ENCODE data around the gene APOLD1.

The APOLD1 gene

GRCh38 chr12:12744546-12745305, 40.7 kb upstream of the APOLD1 start:
- no peak overlapping the region for H3K4me3 ChIP-seq (ENCODE audit: severe bottlenecking)

GRCh38 chr12:12745576-12746211, 39.8 kb upstream of the APOLD1 start:
- DNase-seq (ENCODE audit: low spot score) (no peak), ATAC-seq (ENCODE audit: low read depth) (peak; percentile 72; the same call in 2 of the 3 replicates)
- no peaks in the 10 kb centered on the region for H3K9me3 ChIP-seq (ENCODE audit: severe bottlenecking)
- no peak for TF ChIP-seq CTCF (IDR thresholded peaks at IDR 0.05; ENCODE audit: poor library complexity, severe bottlenecking)
- H3K27ac ChIP-seq (ENCODE audit: poor library complexity, severe bottlenecking) = no peak overlapping the region
- no peak overlapping the region for H3K4me3 ChIP-seq (ENCODE audit: severe bottlenecking)
- H3K4me1 ChIP-seq (ENCODE audit: insufficient read depth, poor library complexity, severe bottlenecking) = no peaks in the 10 kb centered on the region
- H3K27me3 ChIP-seq (ENCODE audit: insufficient read depth, poor library complexity, severe bottlenecking) = no peaks in the 10 kb centered on the region
- no peaks in the 10 kb centered on the region for H3K36me3 ChIP-seq (ENCODE audit: low read depth)

More at GRCh38 chr12:12744546-12745305, 40.7 kb upstream of the APOLD1 start:
- Histone ChIP-seq H3K9me3 (ENCODE audit: severe bottlenecking) (no peaks in the 10 kb centered on the region), H3K27ac (ENCODE audit: poor library complexity, severe bottlenecking) (no peak overlapping the region), H3K27me3 (ENCODE audit: insufficient read depth, poor library complexity, severe bottlenecking) (no peaks in the 10 kb centered on the region), H3K36me3 (ENCODE audit: low read depth) (no peaks in the 10 kb centered on the region), H3K4me1 (ENCODE audit: insufficient read depth, poor library complexity, severe bottlenecking) (no peaks in the 10 kb centered on the region)
- ATAC-seq (ENCODE audit: low read depth) (no peak), DNase-seq (ENCODE audit: low spot score) (no peak)
- TF ChIP-seq CTCF (IDR thresholded peaks at IDR 0.05; ENCODE audit: poor library complexity, severe bottlenecking) = no peak

- H3K27me3 ChIP-seq (ENCODE audit: insufficient read depth, poor library complexity, severe bottlenecking) = no peaks in the 10 kb centered on the region
- H3K27ac ChIP-seq (ENCODE audit: poor library complexity, severe bottlenecking) = no peak overlapping the region
- H3K9me3 ChIP-seq (ENCODE audit: severe bottlenecking) = no peaks in the 10 kb centered on the region
- TF ChIP-seq CTCF (IDR thresholded peaks at IDR 0.05; ENCODE audit: poor library complexity, severe bottlenecking) = no peak
- H3K4me1 ChIP-seq (ENCODE audit: insufficient read depth, poor library complexity, severe bottlenecking) = no peaks in the 10 kb centered on the region
- DNase-seq (ENCODE audit: low spot score) = no peak
- ATAC-seq (ENCODE audit: low read depth) = no peak
- H3K36me3 ChIP-seq (ENCODE audit: low read depth) = no peaks in the 10 kb centered on the region
- no peak overlapping the region for H3K4me3 ChIP-seq (ENCODE audit: severe bottlenecking)
Observed at GRCh38 chr12:12747278-12747677, 38.2 kb upstream of the APOLD1 start.

GRCh38 chr12:12748044-12748443, 37.4 kb upstream of the APOLD1 start:
- Histone ChIP-seq H3K9me3 (ENCODE audit: severe bottlenecking) (no peaks in the 10 kb centered on the region), H3K4me1 (ENCODE audit: insufficient read depth, poor library complexity, severe bottlenecking) (no peaks in the 10 kb centered on the region), H3K36me3 (ENCODE audit: low read depth) (no peaks in the 10 kb centered on the region), H3K27ac (ENCODE audit: poor library complexity, severe bottlenecking) (no peak overlapping the region), H3K27me3 (ENCODE audit: insufficient read depth, poor library complexity, severe bottlenecking) (no peaks in the 10 kb centered on the region), H3K4me3 (ENCODE audit: severe bottlenecking) (no peak overlapping the region)
- no peak for TF ChIP-seq CTCF (IDR thresholded peaks at IDR 0.05; ENCODE audit: poor library complexity, severe bottlenecking)
- DNase-seq (ENCODE audit: low spot score) = no peak
- no peak for ATAC-seq (ENCODE audit: low read depth)

- Histone ChIP-seq H3K36me3 (ENCODE audit: low read depth) (no peaks in the 10 kb centered on the region), H3K27ac (ENCODE audit: poor library complexity, severe bottlenecking) (no peak overlapping the region), H3K4me1 (ENCODE audit: insufficient read depth, poor library complexity, severe bottlenecking) (no peaks in the 10 kb centered on the region), H3K27me3 (ENCODE audit: insufficient read depth, poor library complexity, severe bottlenecking) (no peaks in the 10 kb centered on the region), H3K9me3 (ENCODE audit: severe bottlenecking) (no peaks in the 10 kb centered on the region), H3K4me3 (ENCODE audit: severe bottlenecking) (no peak overlapping the region)
- ATAC-seq (ENCODE audit: low read depth) (no peak), DNase-seq (ENCODE audit: low spot score) (no peak)
- no peak for TF ChIP-seq CTCF (IDR thresholded peaks at IDR 0.05; ENCODE audit: poor library complexity, severe bottlenecking)
Observed at GRCh38 chr12:12749433-12749832, 36.0 kb upstream of the APOLD1 start.

Data from RWPE2 (cell line).